Heart right ventricle (tissue), 16 donors: ENCODE data around the gene CMTM5. TPM values are rescaled to one million over a fixed set of nuclear protein-coding genes. Genes with fewer than 3 reads are reported as not detected.

Experiments
- ATAC-seq, 8 donors: fragments of 200-7000 bp; cut with Tn5 transposase; one replicate each; pipeline ENCODE4 v1.9.1; 2020; ENCODE audit warnings: mild to moderate bottlenecking in 8 of 8, moderate library complexity in 8 of 8, moderate number of reproducible peaks in 1 of 8
- DNase-seq, 2 donors: peaks; one replicate each; pipeline ENCODE4 v3.0.0-alpha.2; 2020
- H3K27ac ChIP-seq, 10 donors: fragments of 200-600 bp; sonication (generic) in 2 of 10; one replicate each; pipeline versions ENCODE4 v1.5.0 to v1.8.0; 2020 to 2022; ENCODE audit warnings: mild to moderate bottlenecking in 3 of 10
- H3K27me3 ChIP-seq, 7 donors: fragments of 200-600 bp; one replicate each; pipeline ENCODE4 v1.8.0; 2021 to 2022; ENCODE audit warnings: mild to moderate bottlenecking in 2 of 7
- H3K36me3 ChIP-seq, 9 donors: fragments of 200-600 bp; sonication (generic) in 1 of 9; one replicate each; pipeline versions ENCODE4 v1.5.0 to v1.8.0; 2020 to 2022; ENCODE audit warnings: mild to moderate bottlenecking in 2 of 9
- H3K4me1 ChIP-seq, 9 donors: fragments of 200-600 bp; sonication (generic) in 1 of 9; one replicate each; pipeline versions ENCODE4 v1.5.0 to v1.8.0; 2020 to 2022; ENCODE audit warnings: mild to moderate bottlenecking in 4 of 9
- H3K4me3 ChIP-seq, 10 donors: fragments of 200-600 bp; sonication (generic) in 2 of 10; one replicate each; pipeline versions ENCODE4 v1.5.0 to v1.8.0; 2020 to 2022; ENCODE audit warnings: mild to moderate bottlenecking in 7 of 10, moderate library complexity in 2 of 10
- H3K9me3 ChIP-seq, 11 donors: fragments of 200-600 bp in 10 of 11; sonication (generic) in 2 of 11; one replicate each; pipeline versions ENCODE4 v1.5.0 to v1.8.0; 2013 to 2022; ENCODE audit warnings: mild to moderate bottlenecking in 2 of 11, control low read depth in 1 of 11, moderate library complexity in 1 of 11
- WGBS, 2 donors: extraction: QIAGEN DNeasy Blood & Tissue Kit; methylation state at CpG; one replicate each; pipeline ENCODE4 v1.1.7; 2013; ENCODE audit warnings: inconsistent platforms in 1 of 2; 5-methylcytosine and 5-hydroxymethylcytosine counted together
- intact Hi-C, 10 donors: fragments of 100-400 bp; cut with DNase I; formaldehyde crosslinking; loops; one replicate each; pipeline versions ENCODE4 v1.11.1 to v1.14.2; 2022
- polyA plus RNA-seq, 2 donors: library from polyadenylated mRNA; stranded (reverse); fragments of 200-250 nt; gene quantifications; one replicate each; pipeline ENCODE4 v1.2.3, GENCODE V29; 2013
- total RNA-seq, 10 donors: library from RNA; stranded (reverse); fragmentation: NEBNext Ultra II Directional in 3 of 10; extraction: Animal tissue kit (Norgen Biotek cat#: 25700) in 3 of 10; gene quantifications; one replicate each; pipeline versions ENCODE4 v1.2.1 to v1.2.4, GENCODE V29; 2021 to 2023
- TF ChIP-seq, protein P1 (sequence below), 9 donors: fragments of 200-600 bp; sonication (generic) in 2 of 9; IDR thresholded peaks; one replicate each; pipeline versions ENCODE4 v1.5.0 to v1.8.0; 2021 to 2022; ENCODE audit warnings: antibody characterized with exemption in 9 of 9, mild to moderate bottlenecking in 5 of 9, moderate library complexity in 1 of 9
- donor health status: Arrhythmogenic right ventricular cardiomyopathy.
- donor health status: ischemic (EF 13 %, LVEDD 7.1; RV severe dilation, severe dysfunction).
- donor health status: healthy with polysubstance abuse.
- donor health status: DM: no; HTN: yes; CAD: no.
- donor health status: DM: no; HTN: no; CAD: no.
- donor health status: ischemic (EF 25% LVEDD 6.9; RV normal size, moderate dysfunction).
- donor health status: ischemic (EF 25% LVEDD 5.7; RV mildly dilated, moderate dysfunction).
- donor health status: healthy.
- donor health status: DM: yes; HTN: yes; CAD: no.
- donor health status: Ischemic cardiomyopathy.
- donor health status: ischemic (EF 35%, LVEDD 5.7; RV mildly dilated, moderate dysfunction).
- donor health status: nonischemic (EF 11% LVEDD 7.7; RV severe dilation, severe dysfunction).
- donor health status: DM: yes; HTN: yes; CAD: no.
- donor health status: PGD.
- donor health status: ischemic (EF 29% LVEDD 5.4; RV normal size, mild dysfunction).
- donor health status: nonischemic (EF 23%, LVEDD 6.1; RV moderate dilation, normal function).

The CMTM5 gene
- total and polyA plus RNA-seq, 12 donors, result 0.32 to 5.3 (median 0.53) TPM; not detected in 7

DNA sequence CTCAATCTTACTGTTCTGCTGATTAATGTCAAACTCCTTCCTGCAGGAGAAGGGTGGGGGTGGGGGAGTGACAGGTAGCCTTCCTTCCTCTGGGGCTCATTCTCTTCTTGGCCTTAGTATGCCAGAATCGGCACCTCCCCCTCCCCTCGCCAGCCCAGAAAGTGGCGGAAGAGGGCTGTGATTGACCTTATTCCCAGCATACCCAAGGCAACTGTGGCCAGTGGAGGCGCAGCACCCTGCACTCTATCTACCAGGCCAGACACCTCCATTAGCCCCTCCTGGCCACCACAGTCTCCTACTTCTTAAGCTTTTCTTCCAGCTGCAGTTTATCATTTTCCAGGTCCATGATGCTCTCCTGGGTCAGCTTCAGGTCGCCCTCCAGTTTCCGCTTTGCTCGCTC, 15.8 kb downstream of the CMTM5 start:
- Histone ChIP-seq H3K36me3 (peaks cover 0 to 94% (median 5%) of the 10 kb centered on the region in 9 donors), H3K27me3 (no peaks in the 10 kb centered on the region), H3K4me1 (peaks cover 0 to 6% (median 0%) of the 10 kb centered on the region in 9 donors), H3K9me3 (no peaks in the 10 kb centered on the region), H3K27ac (peak overlapping the region in 1 of 10 donors; percentile 20), H3K4me3 (no peak overlapping the region)
- ATAC-seq (no peak), DNase-seq (no peak)
- intact Hi-C loops, result loop anchor here in 1 of 10 donors (10.0 kb wide), 1 partner anchor 52 kb away; no protein-coding TSS in a partner anchor
- 74 to 75% methylated on average over 7 of the region's 7 CpGs for WGBS, 2 donors
- TF ChIP-seq, protein P1, sequence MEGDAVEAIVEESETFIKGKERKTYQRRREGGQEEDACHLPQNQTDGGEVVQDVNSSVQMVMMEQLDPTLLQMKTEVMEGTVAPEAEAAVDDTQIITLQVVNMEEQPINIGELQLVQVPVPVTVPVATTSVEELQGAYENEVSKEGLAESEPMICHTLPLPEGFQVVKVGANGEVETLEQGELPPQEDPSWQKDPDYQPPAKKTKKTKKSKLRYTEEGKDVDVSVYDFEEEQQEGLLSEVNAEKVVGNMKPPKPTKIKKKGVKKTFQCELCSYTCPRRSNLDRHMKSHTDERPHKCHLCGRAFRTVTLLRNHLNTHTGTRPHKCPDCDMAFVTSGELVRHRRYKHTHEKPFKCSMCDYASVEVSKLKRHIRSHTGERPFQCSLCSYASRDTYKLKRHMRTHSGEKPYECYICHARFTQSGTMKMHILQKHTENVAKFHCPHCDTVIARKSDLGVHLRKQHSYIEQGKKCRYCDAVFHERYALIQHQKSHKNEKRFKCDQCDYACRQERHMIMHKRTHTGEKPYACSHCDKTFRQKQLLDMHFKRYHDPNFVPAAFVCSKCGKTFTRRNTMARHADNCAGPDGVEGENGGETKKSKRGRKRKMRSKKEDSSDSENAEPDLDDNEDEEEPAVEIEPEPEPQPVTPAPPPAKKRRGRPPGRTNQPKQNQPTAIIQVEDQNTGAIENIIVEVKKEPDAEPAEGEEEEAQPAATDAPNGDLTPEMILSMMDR (IDR thresholded peaks at IDR 0.05), result no peak

DNA sequence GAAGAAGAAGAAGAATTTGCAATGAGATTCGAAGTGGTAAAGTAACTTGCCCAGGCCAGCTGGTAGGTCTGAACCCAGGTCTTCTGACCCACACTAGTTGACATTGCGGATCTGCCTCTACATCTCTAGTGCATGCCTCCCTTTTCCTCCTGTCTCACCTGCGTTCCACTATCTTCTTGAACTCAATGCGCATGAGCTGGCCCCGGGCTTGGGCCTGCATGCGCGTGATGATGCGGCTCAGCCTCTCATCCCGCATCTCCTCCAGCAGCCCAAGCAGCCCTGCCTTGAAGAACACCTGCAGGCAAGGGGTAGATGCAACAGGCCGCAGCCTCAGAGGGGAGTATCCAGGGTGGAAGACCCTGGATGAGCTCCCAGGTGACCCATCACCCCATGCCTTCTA, 19.3 kb downstream of the CMTM5 start:
- intact Hi-C loops, result loop anchor here in 1 of 10 donors (10.0 kb wide), 1 partner anchor 49 kb away; no protein-coding TSS in a partner anchor
- Histone ChIP-seq H3K4me1 (no peaks in the 10 kb centered on the region), H3K4me3 (no peak overlapping the region), H3K27ac (no peak overlapping the region), H3K27me3 (no peaks in the 10 kb centered on the region), H3K36me3 (peaks cover 0 to 94% (median 5%) of the 10 kb centered on the region in 9 donors), H3K9me3 (no peaks in the 10 kb centered on the region)
- no peak for DNase-seq
- TF ChIP-seq, protein P1 (IDR thresholded peaks at IDR 0.05), result no peak
- 87% methylated on average over 10 of the region's 10 CpGs for WGBS, 2 donors
- ATAC-seq, result no peak

DNA sequence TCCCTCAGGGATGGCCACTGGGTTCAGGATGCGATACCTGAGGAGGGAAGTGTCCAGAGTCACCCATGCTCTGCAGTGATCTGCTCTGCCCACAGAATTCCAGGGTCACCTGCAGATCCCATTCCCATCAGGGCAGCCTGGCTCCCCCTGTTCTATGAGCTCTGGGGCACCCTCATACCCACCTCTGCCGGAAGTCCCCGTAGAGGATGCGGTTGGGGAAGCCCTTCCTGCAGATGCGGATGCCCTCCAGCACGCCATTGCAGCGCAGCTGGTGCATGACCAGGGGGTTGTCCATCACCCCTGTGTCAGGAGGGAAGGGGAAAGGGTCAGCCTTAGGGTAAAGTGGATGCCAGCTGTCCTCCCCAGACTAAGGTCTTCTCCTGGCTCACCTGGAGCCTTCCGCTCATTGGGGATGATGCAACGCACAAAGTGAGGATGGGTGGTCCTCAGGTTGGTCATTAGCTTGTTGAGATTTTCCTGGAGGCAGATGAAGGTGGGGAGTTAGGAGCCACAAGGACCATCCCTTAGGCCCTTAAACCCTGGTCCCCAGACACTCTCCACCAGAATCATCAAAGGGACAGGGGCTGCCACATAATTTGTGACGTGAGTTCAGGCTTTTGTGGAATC, 20.0 kb downstream of the CMTM5 start:
- peaks cover 0 to 94% (median 5%) of the 10 kb centered on the region in 9 donors for H3K36me3 ChIP-seq
- intact Hi-C loops, result loop anchor here in 1 of 10 donors (10.0 kb wide), 1 partner anchor 48 kb away; no protein-coding TSS in a partner anchor
- no peaks in the 10 kb centered on the region for H3K27me3 ChIP-seq
- DNase-seq (no peak), ATAC-seq (peak in 2 of 8 donors; percentile 1)
- H3K4me3 ChIP-seq, result no peak overlapping the region
- peaks cover 0 to 2% (median 0%) of the 10 kb centered on the region in 9 donors for H3K4me1 ChIP-seq
- no peaks in the 10 kb centered on the region for H3K9me3 ChIP-seq
- TF ChIP-seq, protein P1 (IDR thresholded peaks at IDR 0.05), result no peak
- no peak overlapping the region for H3K27ac ChIP-seq
- 89 to 92% methylated on average over 10 of the region's 10 CpGs for WGBS, 2 donors

DNA sequence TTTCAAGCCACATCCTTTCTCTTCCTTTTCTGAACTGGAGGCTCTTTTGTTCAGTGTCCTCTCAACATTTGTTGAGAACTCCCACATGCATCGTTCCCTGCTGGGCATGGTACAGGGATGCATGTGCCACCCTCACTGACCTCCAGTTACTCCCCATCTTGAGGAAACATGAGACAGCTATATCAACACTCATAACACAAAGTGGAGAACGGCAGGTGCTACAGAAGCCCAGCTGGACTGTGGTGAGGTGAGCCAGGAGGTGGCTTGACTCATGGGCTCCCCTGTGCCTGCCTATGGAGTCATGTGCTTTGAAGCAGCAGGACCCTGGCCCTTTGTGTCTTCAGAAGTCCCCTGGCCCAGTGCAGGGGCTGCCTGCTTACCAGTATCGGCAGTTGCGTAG, 21.5 kb downstream of the CMTM5 start:
- H3K27ac ChIP-seq, result peak overlapping the region in 3 of 10 donors; percentile 5 to 39 (median 37)
- H3K4me3 ChIP-seq, result no peak overlapping the region
- no peak for ATAC-seq
- intact Hi-C loops, result loop anchor here in 1 of 10 donors (10.0 kb wide), 1 partner anchor 46 kb away; no protein-coding TSS in a partner anchor
- H3K4me1 ChIP-seq, result peaks cover 0 to 3% (median 0%) of the 10 kb centered on the region in 9 donors
- TF ChIP-seq, protein P1 (IDR thresholded peaks at IDR 0.05), result no peak
- H3K36me3 ChIP-seq, result peaks cover 0 to 94% (median 0%) of the 10 kb centered on the region in 9 donors
- DNase-seq, result no peak
- H3K9me3 ChIP-seq, result no peaks in the 10 kb centered on the region
- WGBS, 2 donors, result 69 to 74% methylated on average over 4 of the region's 4 CpGs
- H3K27me3 ChIP-seq, result peaks cover 0 to 4% (median 0%) of the 10 kb centered on the region in 7 donors
